ENCODE results near the gene CHRNB4.

CHRNB4 gene

DNA sequence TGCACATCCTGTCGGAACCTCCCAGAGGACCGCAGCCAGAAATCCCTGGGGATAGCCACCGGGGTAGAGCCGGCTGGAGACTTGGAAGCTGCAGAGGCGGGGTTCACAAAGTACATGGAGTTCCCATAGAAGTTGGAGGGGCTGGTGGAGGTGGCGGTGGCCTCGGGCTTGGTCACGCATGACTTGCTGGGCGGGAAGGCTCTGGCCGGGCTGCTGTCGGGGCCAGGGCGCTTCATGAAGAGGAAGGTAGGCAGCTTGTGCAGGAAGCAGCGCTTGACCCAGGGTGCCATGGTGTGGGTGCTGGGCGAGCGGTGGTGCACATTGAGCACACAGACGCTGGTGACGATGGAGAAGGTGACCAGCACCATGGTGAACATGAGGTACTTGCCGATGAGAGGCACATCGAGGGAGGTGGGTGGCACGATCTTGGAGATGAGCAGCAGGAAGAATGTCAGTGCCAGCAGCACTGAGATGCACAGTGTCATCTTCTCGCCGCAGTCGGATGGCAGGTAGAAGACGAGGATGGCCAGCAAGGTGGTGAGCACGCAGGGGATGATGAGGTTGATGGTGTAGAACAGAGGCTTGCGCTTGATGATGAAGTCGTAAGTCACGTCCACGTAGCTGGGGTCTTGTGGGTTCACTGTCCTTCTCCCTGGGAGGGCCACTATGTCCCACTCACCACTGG is 11.8 kb downstream of the CHRNB4 start:
- DNase-seq (ENCODE audit: low read depth): no peak
- H3K4me3 ChIP-seq (ENCODE audit: low read length): no peak overlapping the region
- H3K4me1 ChIP-seq (ENCODE audit: control insufficient read depth, insufficient read depth, low read length): no peaks in the 10 kb centered on the region
- H3K9ac ChIP-seq (ENCODE audit: low read length): no peak overlapping the region
- H3K9me3 ChIP-seq (ENCODE audit: control insufficient read depth, low read length): peaks cover 14% of the 10 kb centered on the region
- no peaks in the 10 kb centered on the region for H3K36me3 ChIP-seq (ENCODE audit: control insufficient read depth, insufficient read depth, low read length, severe bottlenecking)
- H3K27me3 ChIP-seq (replicated peaks; ENCODE audit: control insufficient read depth, insufficient read depth, low read length): peaks cover 61% of the 10 kb centered on the region

DNA sequence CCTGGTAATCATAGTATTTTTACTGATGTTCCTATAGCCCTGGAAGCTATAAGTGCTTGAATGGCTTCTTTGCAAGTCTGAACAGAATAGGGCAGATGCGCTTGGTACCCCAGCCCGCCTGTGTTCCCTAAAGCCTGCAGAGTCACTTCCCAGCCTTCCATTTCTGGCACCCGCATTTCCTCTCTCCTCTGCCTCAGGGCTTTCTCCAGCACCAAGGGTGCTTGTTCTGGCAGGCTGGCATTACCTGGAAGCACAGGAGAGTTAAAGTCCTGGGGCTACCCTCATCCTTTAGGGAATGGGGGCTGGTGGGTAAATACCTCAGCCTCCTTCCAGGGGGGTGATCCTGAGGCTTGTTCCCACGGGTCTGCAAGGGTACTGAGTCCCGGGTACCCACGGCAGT is 12.8 kb downstream of the CHRNB4 start:
- DNase-seq (ENCODE audit: low read depth): no peak
- Histone ChIP-seq H3K36me3 (ENCODE audit: control insufficient read depth, insufficient read depth, low read length, severe bottlenecking) (no peaks in the 10 kb centered on the region), H3K4me1 (ENCODE audit: control insufficient read depth, insufficient read depth, low read length) (no peaks in the 10 kb centered on the region), H3K27me3 (replicated peaks; ENCODE audit: control insufficient read depth, insufficient read depth, low read length) (peaks cover 61% of the 10 kb centered on the region), H3K9me3 (ENCODE audit: control insufficient read depth, low read length) (peaks cover 8% of the 10 kb centered on the region), H3K4me3 (ENCODE audit: low read length) (no peak overlapping the region), H3K9ac (ENCODE audit: low read length) (no peak overlapping the region)

DNA sequence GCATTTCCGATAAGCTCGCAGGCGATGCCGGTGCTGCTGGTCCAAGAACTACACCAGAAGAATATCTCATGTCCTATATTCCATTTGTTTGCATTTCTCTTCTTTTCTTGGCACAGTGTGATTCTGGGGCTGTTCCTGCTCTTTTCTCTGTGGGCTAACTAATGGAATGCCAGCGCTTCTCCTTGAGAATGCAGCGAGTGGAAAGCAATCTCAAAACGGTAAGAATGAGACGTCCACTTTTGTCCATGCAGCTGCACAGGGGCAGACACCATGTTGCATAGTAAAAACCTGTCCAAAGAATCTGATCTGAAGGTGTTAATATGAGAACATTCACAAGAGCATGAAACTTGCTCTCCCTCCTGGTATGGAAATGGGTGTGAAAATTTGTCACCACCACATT is 13.7 kb downstream of the CHRNB4 start:
- H3K9me3 ChIP-seq (ENCODE audit: control insufficient read depth, low read length): no peaks in the 10 kb centered on the region
- peaks cover 65% of the 10 kb centered on the region for H3K27me3 ChIP-seq (replicated peaks; ENCODE audit: control insufficient read depth, insufficient read depth, low read length)

DNA sequence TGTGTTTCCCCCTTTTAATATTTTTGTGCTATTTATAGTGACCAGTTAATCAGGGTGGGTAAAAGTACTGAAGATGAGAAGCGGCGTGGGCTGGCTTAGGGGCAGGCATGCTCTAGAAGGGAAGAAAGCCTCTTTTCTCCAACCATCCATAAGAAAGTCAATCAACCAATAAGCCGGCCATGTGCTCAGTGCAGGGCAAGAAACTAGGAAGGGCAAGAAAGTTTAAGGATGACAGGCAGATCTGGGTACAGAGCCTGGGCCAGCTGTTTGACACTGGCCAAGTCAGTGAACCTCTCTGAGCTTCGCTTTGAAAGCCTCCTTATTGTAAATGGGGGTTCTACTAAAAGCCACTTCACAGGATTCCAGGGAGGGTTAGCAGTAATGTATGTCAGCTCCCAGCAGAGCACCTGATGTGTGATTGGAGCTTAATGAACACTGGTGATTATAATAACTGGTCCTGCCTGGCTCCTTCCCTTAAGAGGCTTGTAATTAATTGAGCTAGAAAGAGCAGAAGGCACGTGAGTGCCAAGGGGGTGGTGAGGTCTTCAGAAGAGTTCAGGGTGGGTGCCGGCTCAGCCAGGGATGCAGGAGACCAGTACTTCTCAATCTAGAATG is 14.5 kb downstream of the CHRNB4 start:
- no peak overlapping the region for H3K4me3 ChIP-seq (ENCODE audit: low read length)
- no peaks in the 10 kb centered on the region for H3K36me3 ChIP-seq (ENCODE audit: control insufficient read depth, insufficient read depth, low read length, severe bottlenecking)
- H3K9ac ChIP-seq (ENCODE audit: low read length): no peak overlapping the region
- H3K4me1 ChIP-seq (ENCODE audit: control insufficient read depth, insufficient read depth, low read length): no peaks in the 10 kb centered on the region
- H3K27me3 ChIP-seq (replicated peaks; ENCODE audit: control insufficient read depth, insufficient read depth, low read length): peaks cover 70% of the 10 kb centered on the region
- DNase-seq (ENCODE audit: low read depth): no peak
- H3K9me3 ChIP-seq (ENCODE audit: control insufficient read depth, low read length): no peaks in the 10 kb centered on the region

More for the DNA sequence above, 13.7 kb downstream of the CHRNB4 start:
- Histone ChIP-seq H3K4me1 (ENCODE audit: control insufficient read depth, insufficient read depth, low read length) (no peaks in the 10 kb centered on the region), H3K4me3 (ENCODE audit: low read length) (no peak overlapping the region), H3K36me3 (ENCODE audit: control insufficient read depth, insufficient read depth, low read length, severe bottlenecking) (no peaks in the 10 kb centered on the region), H3K9ac (ENCODE audit: low read length) (no peak overlapping the region)
- no peak for DNase-seq (ENCODE audit: low read depth)

DNA sequence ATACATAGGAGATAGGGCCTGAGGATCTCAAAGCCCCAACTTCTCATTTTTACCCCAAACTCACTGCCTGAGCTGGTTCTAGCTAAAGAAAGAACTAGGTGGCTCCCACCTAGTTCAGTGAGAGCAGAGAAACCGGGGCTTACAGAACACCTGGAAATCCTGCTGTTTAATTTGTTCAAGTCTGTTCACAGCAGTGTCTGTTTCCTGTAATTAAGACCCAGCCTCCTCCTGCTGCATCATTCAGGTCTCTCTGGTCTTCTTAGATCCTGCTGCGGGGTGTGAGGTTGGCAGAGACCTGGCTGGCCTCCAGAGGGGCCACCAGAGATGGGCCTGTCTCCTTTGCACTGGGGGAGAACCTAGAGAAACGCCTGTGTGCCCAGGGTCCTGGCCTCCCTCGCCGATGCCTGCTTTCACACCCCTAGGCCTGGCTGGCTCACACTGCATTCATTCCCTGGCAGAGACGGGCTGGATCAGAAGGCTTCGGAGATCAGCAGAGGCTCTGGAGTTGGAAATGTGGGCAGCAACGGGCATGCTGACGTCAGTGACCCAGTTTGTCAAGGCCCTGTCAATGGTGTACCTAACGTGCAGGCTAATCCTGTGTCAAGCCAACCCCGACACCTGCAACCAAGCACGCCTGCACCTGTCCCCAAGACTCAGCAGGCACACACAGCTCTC is 15.3 kb downstream of the CHRNB4 start:
- Histone ChIP-seq H3K4me1 (ENCODE audit: control insufficient read depth, insufficient read depth, low read length) (no peaks in the 10 kb centered on the region), H3K9ac (ENCODE audit: low read length) (no peak overlapping the region), H3K4me3 (ENCODE audit: low read length) (no peak overlapping the region), H3K36me3 (ENCODE audit: control insufficient read depth, insufficient read depth, low read length, severe bottlenecking) (no peaks in the 10 kb centered on the region), H3K27me3 (replicated peaks; ENCODE audit: control insufficient read depth, insufficient read depth, low read length) (peaks cover 74% of the 10 kb centered on the region), H3K9me3 (ENCODE audit: control insufficient read depth, low read length) (no peaks in the 10 kb centered on the region)
- DNase-seq (ENCODE audit: low read depth): no peak

DNA sequence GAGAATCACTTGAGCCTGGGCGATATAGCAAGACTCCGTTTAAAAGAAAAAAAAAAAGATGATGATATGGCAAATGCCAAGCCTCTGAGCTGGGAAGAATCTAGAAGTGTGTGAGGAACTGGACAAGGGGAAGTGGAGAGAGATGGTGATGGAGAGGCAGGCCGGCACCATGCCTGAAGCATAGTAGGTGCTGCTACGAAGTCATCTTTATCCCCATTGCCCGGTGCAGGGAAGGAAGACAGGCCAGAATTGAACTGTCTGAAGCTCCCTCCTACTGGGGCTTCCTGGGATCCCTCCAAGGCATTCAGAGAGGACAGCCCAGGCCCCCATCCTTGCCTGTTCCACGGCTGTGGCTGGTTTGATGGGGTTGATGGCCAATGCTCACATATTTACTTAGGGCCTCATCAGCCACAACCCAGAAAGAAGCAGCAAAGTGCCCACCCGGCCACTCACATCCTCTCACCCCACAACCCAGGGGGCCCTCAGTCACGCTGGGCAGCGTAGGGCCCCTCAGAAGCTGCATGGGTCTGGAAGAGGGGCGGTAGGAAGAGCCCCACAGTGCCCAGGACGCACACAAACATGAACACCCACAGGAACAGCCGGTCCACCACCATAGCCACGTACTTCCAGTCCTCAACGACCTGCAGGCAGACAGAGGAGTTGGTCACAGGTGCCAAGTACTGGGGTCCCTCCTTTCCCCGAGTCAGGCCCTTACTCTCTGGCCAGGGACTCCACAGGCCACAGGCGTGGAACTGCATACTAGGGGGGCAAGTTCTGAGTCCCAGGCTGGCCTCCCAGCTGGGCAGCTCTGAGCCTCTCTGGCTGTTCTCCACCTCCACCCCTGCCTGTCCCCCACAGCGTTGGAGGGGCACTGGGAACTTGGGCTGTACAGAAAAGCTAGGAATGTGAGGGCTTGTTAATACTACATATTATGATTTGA is 16.1 kb downstream of the CHRNB4 start:
- Histone ChIP-seq H3K27me3 (replicated peaks; ENCODE audit: control insufficient read depth, insufficient read depth, low read length) (peaks cover 80% of the 10 kb centered on the region), H3K4me1 (ENCODE audit: control insufficient read depth, insufficient read depth, low read length) (peaks cover 5% of the 10 kb centered on the region), H3K4me3 (ENCODE audit: low read length) (no peak overlapping the region), H3K36me3 (ENCODE audit: control insufficient read depth, insufficient read depth, low read length, severe bottlenecking) (no peaks in the 10 kb centered on the region), H3K9ac (ENCODE audit: low read length) (no peak overlapping the region), H3K9me3 (ENCODE audit: control insufficient read depth, low read length) (no peaks in the 10 kb centered on the region)
- DNase-seq (ENCODE audit: low read depth): no peak

DNA sequence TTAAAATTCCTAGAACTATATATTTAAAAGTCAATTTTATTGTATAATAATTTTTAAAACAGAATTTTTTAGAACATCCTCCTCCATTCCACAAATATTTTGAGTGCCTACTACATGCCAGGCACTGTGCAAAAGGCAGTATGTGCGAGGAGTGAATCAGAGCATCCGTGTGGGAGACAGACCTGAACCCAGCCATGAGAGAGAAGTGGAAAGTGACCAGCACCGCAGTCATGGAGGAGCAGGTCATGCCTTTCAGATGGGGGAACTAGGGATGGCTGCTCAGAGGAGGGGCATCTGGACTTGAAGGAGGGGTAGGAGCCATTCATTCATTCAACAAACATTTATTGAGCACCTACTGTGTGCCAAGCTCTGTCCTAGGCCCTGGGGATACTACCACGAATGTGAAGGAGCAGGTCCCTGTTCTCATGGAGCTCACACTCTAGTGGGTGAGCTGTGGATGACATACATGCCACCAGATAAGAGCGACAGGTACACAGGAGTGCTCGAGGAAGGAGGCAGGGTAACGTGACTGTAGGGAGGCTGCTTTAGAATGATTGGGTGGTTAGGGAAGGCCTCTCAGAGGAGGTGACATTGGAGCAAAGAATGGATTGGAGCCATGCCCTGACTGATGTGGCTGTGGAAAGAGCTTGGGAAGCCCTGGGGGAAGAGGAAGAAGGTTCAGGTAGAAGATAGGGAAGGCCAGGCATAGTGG is 17.1 kb downstream of the CHRNB4 start:
- Histone ChIP-seq H3K4me3 (ENCODE audit: low read length) (no peak overlapping the region), H3K9me3 (ENCODE audit: control insufficient read depth, low read length) (no peaks in the 10 kb centered on the region), H3K36me3 (ENCODE audit: control insufficient read depth, insufficient read depth, low read length, severe bottlenecking) (no peaks in the 10 kb centered on the region), H3K4me1 (ENCODE audit: control insufficient read depth, insufficient read depth, low read length) (peaks cover 5% of the 10 kb centered on the region), H3K9ac (ENCODE audit: low read length) (no peak overlapping the region), H3K27me3 (replicated peaks; ENCODE audit: control insufficient read depth, insufficient read depth, low read length) (peaks cover 82% of the 10 kb centered on the region)
- no peak for DNase-seq (ENCODE audit: low read depth)

DNA sequence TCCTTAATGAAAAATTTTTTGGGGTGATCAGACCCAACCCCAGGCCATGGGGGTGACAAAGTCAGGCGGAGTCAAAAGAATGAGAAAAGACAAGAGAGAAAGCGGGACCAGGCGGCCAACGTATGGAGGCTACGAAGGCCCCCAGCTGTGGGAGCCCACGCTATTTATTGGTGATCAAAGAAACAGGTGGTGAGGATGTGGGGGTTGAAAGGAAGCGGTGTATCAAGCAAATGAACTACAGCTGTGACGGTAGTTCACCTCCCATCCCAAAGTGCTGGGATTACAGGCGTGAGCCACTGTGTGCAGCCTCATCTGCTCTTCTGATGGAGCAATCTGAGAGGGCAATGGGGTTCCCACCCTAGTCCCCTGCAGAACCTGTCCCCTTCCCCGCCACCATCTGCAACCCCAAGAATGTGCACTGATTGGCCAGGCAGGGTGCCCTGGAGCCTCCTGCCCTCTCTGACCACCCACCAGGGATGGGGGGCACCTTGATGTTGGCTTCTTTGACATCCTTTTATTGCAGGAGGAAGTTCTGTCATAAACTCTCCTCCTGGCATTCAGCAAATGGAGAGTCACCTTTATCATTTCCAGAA is 19.1 kb downstream of the CHRNB4 start:
- peaks cover 75% of the 10 kb centered on the region for H3K27me3 ChIP-seq (replicated peaks; ENCODE audit: control insufficient read depth, insufficient read depth, low read length)
- no peak overlapping the region for H3K9ac ChIP-seq (ENCODE audit: low read length)

DNA sequence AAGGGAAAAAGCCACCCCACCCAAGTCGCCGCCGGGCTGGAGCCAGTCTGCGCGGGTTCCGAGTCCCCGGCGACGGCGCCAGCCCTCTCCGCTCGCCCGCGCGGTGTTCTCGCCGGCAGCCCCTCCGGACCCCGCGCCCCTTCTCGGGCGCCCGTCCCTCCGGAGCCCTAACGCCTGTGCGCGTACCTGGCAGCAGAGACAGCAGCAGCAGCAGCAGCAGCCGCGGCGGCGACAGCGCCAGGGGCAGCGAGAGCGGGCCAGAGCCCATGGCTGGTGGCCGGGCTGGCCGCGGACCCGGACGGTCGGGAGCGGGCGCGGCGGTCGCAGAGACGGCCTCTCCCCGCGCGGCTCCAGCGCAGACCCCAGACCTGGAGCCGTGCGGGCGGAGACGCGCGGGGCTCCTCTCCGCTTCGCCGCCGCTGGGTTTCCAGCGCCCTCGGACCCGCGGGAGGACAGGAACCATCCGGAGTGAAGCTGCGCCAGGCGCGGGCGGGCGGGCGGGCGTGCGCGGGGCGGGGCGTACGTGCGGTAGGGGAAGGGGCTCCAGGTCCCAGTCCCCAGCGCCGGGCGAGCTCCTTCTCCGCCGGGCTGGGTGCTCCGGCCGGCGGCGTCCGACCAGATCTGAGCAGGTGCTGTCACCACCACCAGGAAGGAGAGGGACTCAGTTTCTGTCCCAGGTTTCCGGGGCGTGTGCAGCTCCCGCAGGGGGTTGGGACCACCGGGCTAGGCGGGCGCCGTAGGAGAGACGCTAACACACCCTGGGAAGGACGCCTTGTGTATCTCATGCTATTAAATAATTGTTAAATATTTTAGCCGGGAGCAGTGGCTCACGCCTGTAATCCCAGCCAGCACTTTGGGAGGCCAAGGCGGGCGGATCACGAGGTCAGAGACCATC is 20.2 kb downstream of the CHRNB4 start, which contains the start of gene CHRNA3:
TSS of gene CHRNA3 (minus strand) at position 470 of the 895 bp plus-strand sequence. CDS start at position 268, 202 bp downstream.
- Histone ChIP-seq H3K4me3 (ENCODE audit: low read length) (no peak within 1 kb of the TSS), H3K27me3 (replicated peaks; ENCODE audit: control insufficient read depth, insufficient read depth, low read length) (peaks cover 69% of the 10 kb centered on the region), H3K9ac (ENCODE audit: low read length) (no peak within 1 kb of the TSS), H3K36me3 (ENCODE audit: control insufficient read depth, insufficient read depth, low read length, severe bottlenecking) (no peaks in the 10 kb centered on the region), H3K4me1 (ENCODE audit: control insufficient read depth, insufficient read depth, low read length) (peaks cover 5% of the 10 kb centered on the region), H3K9me3 (ENCODE audit: control insufficient read depth, low read length) (no peaks in the 10 kb centered on the region)
- DNase-seq (ENCODE audit: low read depth): no peak

More for the DNA sequence above, 19.1 kb downstream of the CHRNB4 start:
- H3K4me1 ChIP-seq (ENCODE audit: control insufficient read depth, insufficient read depth, low read length): peaks cover 5% of the 10 kb centered on the region
- H3K9me3 ChIP-seq (ENCODE audit: control insufficient read depth, low read length): no peaks in the 10 kb centered on the region
- H3K36me3 ChIP-seq (ENCODE audit: control insufficient read depth, insufficient read depth, low read length, severe bottlenecking): no peaks in the 10 kb centered on the region
- no peak overlapping the region for H3K4me3 ChIP-seq (ENCODE audit: low read length)
- DNase-seq (ENCODE audit: low read depth): no peak

Measured in adipocyte (in vitro differentiated cells).